Keratinocyte (primary cell): ENCODE results near the gene HPS3.

Source experiments
- CTCF ChIP-seq, 3 experiments: IDR thresholded peaks in 1 of 3; conservative IDR thresholded peaks in 1 of 3; optimal IDR thresholded peaks in 1 of 3; 2 replicates in 2 of 3; 3 replicates in 1 of 3; pipeline versions ENCODE3 to v1.5.1; 2011; ENCODE audit warnings: low read length in 3 of 3, mild to moderate bottlenecking in 3 of 3, moderate library complexity in 2 of 3, control low read depth in 1 of 3, inconsistent platforms in 1 of 3; ENCODE audit not compliant: insufficient read depth in 2 of 3; ENCODE audit errors: extremely low read depth in 1 of 3
- EZH2 ChIP-seq: IDR thresholded peaks from one replicate; pipeline ENCODE4 v1.6.1; 2012; ENCODE audit warnings: inconsistent platforms, mild to moderate bottlenecking, low read length, moderate library complexity

GRCh38 chr3:149122721-149123578, 6.5 kb upstream of the HPS3 start:
- no peak for TF ChIP-seq CTCF (optimal IDR thresholded peaks at IDR 0.05 in 1 of 3, IDR thresholded peaks at IDR 0.05 in 1 of 3, conservative IDR thresholded peaks at IDR 0.05 in 1 of 3; ENCODE audit: extremely low read depth in 1 of 3, insufficient read depth in 2 of 3, low read length in 3 of 3)
- no peak for TF ChIP-seq EZH2
